OCI-M2 (cell line): ENCODE measurements around the gene CEACAM1.
"Not testable (repeated sequence)": the region's sequence is repeated elsewhere in the genome, so short reads cannot be mapped to it uniquely, and the experiment has no call there.

ENCODE experiments used
- DNase-seq: peaks from one replicate; lab custom pipeline; 2025; ENCODE audit not compliant: unreplicated experiment; lab: John Stamatoyannopoulos, UW

Gene CEACAM1

GRCh38 chr19:42549067-42549466 lies 20.8 kb upstream of the CEACAM1 start:
- not testable (repeated sequence) for DNase-seq

- no peak for DNase-seq
Measured at GRCh38 chr19:42548552-42548951, 20.3 kb upstream of the CEACAM1 start.

DNA sequence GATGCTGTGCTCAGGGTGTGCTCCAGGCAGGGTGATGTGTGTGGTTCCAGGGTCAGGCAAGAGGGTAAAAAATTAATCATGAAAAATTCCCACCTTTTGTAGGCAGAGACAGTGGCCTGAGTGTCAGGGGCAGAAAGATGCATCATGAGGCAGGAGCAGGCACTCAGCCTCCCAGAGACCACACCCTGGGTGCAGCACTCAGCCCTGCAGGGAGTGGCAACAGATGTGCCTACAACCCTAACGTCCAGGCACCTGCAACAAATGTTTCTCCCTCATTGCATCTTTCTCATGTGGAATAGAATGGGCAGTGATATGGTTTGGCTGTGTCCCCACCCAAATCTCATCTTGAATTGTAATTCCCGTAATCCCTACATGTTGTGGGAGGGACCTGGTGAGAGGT lies 19.6 kb upstream of the CEACAM1 start:
- DNase-seq = no peak

DNA sequence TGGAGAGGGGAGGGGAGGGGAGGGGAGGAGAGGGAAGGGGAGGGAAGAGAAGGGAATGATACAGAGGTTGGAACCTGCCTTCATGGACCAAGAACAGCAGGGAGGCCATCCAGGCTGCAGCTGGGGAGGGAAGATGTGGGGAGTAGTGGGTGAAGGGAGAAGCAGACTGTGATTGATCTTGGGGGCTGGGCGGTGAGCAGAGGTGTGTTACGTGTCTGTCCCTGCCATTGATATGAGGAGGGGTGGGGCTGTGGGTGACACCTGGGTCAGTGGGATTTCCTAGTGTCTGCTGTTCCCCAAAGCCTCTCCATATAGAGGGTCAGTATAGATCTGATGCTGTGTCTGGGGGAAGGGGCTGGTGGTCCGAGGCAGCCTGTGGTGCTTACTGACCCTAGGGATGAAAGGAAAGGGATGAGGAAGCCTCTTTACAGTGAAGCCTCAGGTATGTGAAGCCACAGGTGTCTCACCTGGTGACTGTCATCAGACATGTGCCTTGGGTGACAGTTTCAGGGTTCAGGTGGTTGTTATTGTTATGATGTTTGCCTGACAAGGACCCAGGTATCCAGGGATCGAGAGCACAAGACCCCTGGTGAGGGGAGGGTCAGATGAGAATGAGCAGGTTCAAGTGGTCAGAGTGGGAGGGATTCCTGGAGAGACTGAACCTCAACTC lies 18.7 kb upstream of the CEACAM1 start:
- DNase-seq = no peak

DNA sequence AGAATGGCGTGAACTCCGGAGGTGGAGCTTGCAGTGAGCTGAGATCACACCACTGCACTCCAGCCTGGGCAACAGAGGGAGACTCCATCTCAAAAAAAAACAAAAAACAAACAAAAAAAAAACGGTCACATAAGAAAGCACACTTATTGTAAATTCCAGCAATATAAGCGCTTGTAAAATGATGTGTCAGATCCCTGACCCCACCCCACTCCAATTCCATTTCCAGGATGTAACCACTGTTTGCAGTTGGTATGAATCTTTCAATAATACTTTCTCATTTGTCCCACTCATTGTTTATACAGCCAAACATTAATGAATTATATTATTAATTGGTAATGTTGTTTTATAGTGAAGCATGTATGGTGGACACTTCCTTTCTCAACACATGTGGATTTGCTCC lies 15.9 kb upstream of the CEACAM1 start:
- no peak for DNase-seq

- no peak for DNase-seq
Measured at GRCh38 chr19:42542791-42543190, 14.5 kb upstream of the CEACAM1 start.

GRCh38 chr19:42540071-42540553 lies 11.8 kb upstream of the CEACAM1 start:
- DNase-seq = no peak

- DNase-seq = no peak
Measured at GRCh38 chr19:42538841-42539709, 10.8 kb upstream of the CEACAM1 start.

DNA sequence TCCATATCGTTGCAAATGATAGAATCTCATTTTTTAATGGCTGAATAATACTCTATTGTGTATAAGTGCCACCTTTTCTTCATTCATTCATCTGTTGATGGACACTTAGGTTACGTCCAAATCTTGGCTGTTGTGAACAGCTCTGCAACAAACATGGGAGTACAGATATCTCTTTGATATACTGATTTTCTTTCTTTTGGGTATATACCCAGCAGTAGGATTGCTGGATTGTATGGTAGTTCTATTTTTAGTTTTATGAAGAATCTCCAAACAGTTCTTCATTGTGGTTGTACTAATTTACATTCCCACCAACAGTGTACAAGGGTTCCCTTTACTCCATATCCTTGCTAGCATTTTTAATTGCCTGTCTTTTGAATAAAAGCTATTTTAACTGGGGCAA lies 7.0 kb upstream of the CEACAM1 start:
- not testable (repeated sequence) for DNase-seq

DNA sequence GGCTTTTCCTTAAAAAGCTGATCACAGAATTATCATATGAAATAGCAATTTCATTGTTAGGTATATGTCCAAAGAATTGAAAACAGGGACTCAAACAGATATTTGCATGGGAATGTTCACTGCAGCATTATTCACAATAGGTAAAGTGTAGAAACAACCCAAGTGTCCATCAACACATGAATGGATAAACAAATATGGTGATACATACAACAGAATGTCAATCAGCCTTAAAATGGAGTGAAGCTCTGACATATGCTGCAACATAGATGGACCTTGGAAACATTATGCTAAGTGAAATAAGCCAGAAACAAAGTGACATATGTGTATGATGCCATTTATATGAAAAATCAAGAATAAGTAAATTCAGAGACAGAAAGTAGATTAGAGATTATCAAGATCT lies 6.1 kb upstream of the CEACAM1 start:
- no peak for DNase-seq

GRCh38 chr19:42532891-42533290 lies 4.6 kb upstream of the CEACAM1 start:
- DNase-seq = no peak

- no peak for DNase-seq
Measured at GRCh38 chr19:42531313-42531712, 3.0 kb upstream of the CEACAM1 start.

DNA sequence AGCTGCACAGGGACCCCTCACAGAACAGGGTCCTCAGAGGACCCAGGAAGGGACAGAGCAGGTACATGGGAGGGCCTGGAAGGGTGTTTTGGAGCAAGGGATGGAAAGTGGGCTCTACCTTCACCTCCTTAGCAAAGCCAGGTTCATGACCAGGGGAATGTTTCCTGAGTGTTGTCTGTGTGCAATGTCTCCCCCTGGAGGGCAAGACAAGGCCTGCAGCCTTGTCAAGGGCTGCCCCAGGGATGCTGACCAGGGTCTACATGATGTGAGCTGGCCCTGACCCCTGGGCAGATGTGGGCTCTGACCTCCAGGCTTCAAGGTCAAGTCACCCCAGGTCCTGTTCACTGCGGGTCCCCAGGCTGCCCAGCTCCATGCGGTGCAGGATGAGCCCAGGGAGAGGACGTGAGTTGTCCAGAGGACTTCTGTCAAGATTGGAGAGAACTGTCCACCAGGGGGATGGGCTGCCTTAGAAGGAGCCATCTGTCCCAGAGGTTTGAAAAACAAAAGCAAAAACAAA lies 1.0 kb upstream of the CEACAM1 start:
- DNase-seq = no peak

- no peak for DNase-seq
Measured at GRCh38 chr19:42524943-42525342, 3.3 kb downstream of the CEACAM1 start.

DNA sequence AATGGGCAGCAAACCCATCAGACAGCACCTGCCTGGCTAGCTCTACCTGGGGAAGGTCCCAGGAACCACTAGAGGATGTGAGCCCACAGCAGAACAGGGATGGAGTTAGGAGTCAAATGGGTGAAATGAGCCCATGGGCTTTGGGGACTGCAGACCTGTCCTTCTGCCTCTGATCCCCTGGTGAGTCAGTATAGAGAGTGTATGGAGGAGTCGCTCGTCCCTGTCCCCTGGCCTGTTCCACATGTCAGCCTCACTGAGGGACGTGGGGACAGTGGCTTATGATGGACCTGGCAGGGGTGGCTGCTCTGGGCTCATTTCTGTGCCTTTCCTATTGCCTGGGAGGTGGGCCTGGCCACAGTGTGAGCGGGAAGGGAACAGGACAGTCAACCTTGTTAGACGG lies 4.0 kb downstream of the CEACAM1 start:
- no peak for DNase-seq

GRCh38 chr19:42522262-42522661 lies 6.0 kb downstream of the CEACAM1 start:
- DNase-seq = not testable (repeated sequence)

DNA sequence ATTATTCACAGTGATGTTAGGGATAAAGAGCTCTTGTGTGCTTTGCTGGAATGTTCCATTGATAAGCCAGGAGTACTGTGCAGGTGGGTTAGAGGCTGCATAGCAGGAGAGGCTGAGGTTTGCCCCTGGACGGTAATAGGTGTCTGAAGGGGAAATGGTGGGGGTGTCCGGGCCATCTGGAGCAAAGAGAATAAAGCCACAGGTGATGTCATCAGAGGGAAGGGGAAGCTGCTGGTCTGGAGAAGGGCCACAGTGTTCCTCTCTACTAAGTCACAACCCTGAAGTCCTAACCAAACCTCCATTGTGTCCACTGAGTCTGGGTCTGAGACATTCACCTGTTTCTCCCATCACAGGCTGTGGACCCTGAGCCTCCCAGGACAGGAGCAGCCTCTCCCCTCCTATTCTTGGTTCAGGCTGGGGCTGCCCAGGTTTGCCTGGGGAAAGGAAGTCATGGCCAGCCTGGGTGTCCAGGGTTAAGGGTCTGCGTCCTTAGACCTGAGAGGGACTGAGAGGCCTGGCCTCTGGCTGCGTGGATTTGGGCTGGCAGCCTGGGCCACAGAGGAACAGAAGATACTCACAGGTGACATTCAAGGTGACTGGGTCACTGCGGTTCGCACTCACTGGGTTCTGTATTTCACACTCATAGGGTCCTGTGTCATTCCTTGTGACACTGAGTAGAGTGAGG lies 6.8 kb downstream of the CEACAM1 start:
- DNase-seq = no peak

DNA sequence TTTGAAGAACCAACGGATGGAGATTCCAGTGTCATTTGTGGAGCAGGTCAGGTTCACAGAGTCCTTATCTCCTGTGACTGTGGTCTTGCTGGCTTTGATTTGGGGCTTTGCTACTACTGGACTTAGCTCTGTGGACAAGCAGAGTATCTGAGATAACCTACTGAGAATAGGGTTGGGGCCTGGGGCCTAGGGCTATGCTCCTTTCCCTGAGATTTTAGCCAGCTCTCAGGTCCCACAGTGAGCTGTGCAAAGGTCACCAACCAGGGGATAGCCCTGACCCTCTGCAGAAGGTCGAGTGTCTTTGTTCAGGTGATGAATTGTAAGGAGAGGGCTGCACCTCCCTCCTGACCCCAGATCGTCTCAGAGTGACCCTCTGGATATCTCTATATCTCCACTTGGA lies 9.2 kb downstream of the CEACAM1 start:
- DNase-seq = no peak

- DNase-seq = no peak
Measured at GRCh38 chr19:42516771-42517170, 11.5 kb downstream of the CEACAM1 start.

DNA sequence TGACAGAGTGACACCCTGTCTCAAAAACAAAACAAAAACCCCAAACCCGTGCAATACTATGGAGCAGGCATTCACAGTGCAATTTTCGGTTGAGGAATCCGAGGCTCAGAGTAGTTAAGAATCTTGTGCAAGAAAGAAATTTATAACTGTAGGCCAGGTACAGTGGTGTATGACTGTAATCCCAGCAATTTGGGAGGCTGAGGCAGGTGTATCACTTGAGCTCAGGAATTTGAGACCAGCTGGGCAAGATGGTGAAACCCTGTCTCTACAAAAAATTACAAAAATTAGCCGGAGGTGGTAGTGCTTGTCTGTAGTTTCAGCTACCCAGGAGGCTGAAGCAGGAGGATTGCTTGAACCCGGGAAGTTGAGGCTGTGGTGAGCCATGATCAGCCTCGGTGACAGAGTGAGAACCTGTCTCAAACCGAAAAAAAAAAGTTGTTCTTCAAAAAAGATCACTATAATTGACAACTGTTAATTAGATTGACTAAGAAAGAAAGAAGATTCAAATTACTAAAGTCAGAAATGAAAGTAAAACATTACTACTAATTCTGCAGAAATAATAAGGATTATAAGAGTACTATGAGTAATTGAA lies 12.9 kb downstream of the CEACAM1 start:
- no peak for DNase-seq

- DNase-seq = no peak
Measured at GRCh38 chr19:42514449-42514848, 13.8 kb downstream of the CEACAM1 start.
